Activated T-helper 17 cell treated with anti-CD3 and anti-CD28 coated beads, Interleukin-2, amount 50 U/mL, for 72 hours (primary cell): ENCODE results near the gene MAGI1. TPM values are rescaled to one million over a fixed set of nuclear protein-coding genes. Genes with fewer than 3 reads are reported as not detected.

Experiments
- ATAC-seq: fragments of 150-1000 bp; cut with Tn5 transposase; replicated peaks from 2 replicates; pipeline ENCODE4 v1.10.0; 2021; ENCODE audit warnings: mild to moderate bottlenecking, moderate library complexity
- H3K27ac Mint-ChIP-seq: one replicate; pipeline ENCODE4 v1.8.0; 2022; ENCODE audit warnings: mixed read lengths
- H3K27me3 Mint-ChIP-seq: one replicate; pipeline ENCODE4 v1.8.0; 2022; ENCODE audit warnings: mixed read lengths
- H3K36me3 Mint-ChIP-seq: one replicate; pipeline ENCODE4 v1.8.0; 2022; ENCODE audit warnings: low read depth, mild to moderate bottlenecking, mixed read lengths
- H3K4me1 Mint-ChIP-seq: one replicate; pipeline ENCODE4 v1.8.0; 2022; ENCODE audit warnings: mixed read lengths
- H3K4me3 Mint-ChIP-seq: one replicate; pipeline ENCODE4 v1.8.0; 2022; ENCODE audit warnings: mild to moderate bottlenecking, mixed read lengths
- H3K9me3 Mint-ChIP-seq: one replicate; pipeline ENCODE4 v1.8.0; 2022; ENCODE audit warnings: mixed read lengths
- total RNA-seq, 2 donors: library from RNA; stranded (reverse); gene quantifications; one replicate each; pipeline ENCODE4 v1.2.3, GENCODE V29; 2022

MAGI1 gene
- total RNA-seq, 2 donors from 2014 or later: 0.06 TPM; not detected in 1

GRCh38 chr3:65659396-65659795 lies 379.3 kb downstream of the MAGI1 start:
- no peak for ATAC-seq
- no peak overlapping the region for H3K4me3 Mint-ChIP-seq
- H3K9me3 Mint-ChIP-seq: peaks cover 3% of the 10 kb centered on the region
- H3K27ac Mint-ChIP-seq: no peak overlapping the region
- no peaks in the 10 kb centered on the region for H3K36me3 Mint-ChIP-seq
- H3K4me1 Mint-ChIP-seq: no peaks in the 10 kb centered on the region
- no peaks in the 10 kb centered on the region for H3K27me3 Mint-ChIP-seq

GRCh38 chr3:65658401-65658800 lies 380.3 kb downstream of the MAGI1 start:
- H3K4me3 Mint-ChIP-seq: no peak overlapping the region
- no peak for ATAC-seq
- H3K36me3 Mint-ChIP-seq: no peaks in the 10 kb centered on the region
- no peaks in the 10 kb centered on the region for H3K27me3 Mint-ChIP-seq
- no peak overlapping the region for H3K27ac Mint-ChIP-seq
- peaks cover 3% of the 10 kb centered on the region for H3K9me3 Mint-ChIP-seq
- no peaks in the 10 kb centered on the region for H3K4me1 Mint-ChIP-seq

- Mint-ChIP-seq H3K27me3 (no peaks in the 10 kb centered on the region), H3K4me3 (no peak overlapping the region), H3K4me1 (no peaks in the 10 kb centered on the region), H3K9me3 (peaks cover 7% of the 10 kb centered on the region), H3K27ac (no peak overlapping the region), H3K36me3 (no peaks in the 10 kb centered on the region)
- ATAC-seq: no peak
These were observed 383.7 kb downstream of the MAGI1 start for GRCh38 chr3:65655061-65655460.

- no peak for ATAC-seq
- H3K4me3 Mint-ChIP-seq: no peak overlapping the region
- H3K4me1 Mint-ChIP-seq: no peaks in the 10 kb centered on the region
- no peak overlapping the region for H3K27ac Mint-ChIP-seq
- peaks cover 4% of the 10 kb centered on the region for H3K9me3 Mint-ChIP-seq
- no peaks in the 10 kb centered on the region for H3K27me3 Mint-ChIP-seq
- H3K36me3 Mint-ChIP-seq: no peaks in the 10 kb centered on the region
These were observed 385.0 kb downstream of the MAGI1 start for GRCh38 chr3:65653731-65654130.

- Mint-ChIP-seq H3K4me1 (no peaks in the 10 kb centered on the region), H3K9me3 (peaks cover 17% of the 10 kb centered on the region)
These were observed 388.5 kb downstream of the MAGI1 start for GRCh38 chr3:65650247-65650646.

GRCh38 chr3:65647369-65647768 lies 391.3 kb downstream of the MAGI1 start:
- Mint-ChIP-seq H3K27ac (no peak overlapping the region), H3K9me3 (peaks cover 13% of the 10 kb centered on the region), H3K27me3 (no peaks in the 10 kb centered on the region), H3K4me1 (no peaks in the 10 kb centered on the region), H3K4me3 (no peak overlapping the region), H3K36me3 (no peaks in the 10 kb centered on the region)
- no peak for ATAC-seq

More at GRCh38 chr3:65650247-65650646, 388.5 kb downstream of the MAGI1 start:
- ATAC-seq: no peak
- Mint-ChIP-seq H3K27ac (no peak overlapping the region), H3K4me3 (no peak overlapping the region), H3K36me3 (no peaks in the 10 kb centered on the region), H3K27me3 (no peaks in the 10 kb centered on the region)

- peaks cover 4% of the 10 kb centered on the region for H3K27me3 Mint-ChIP-seq
- ATAC-seq: no peak
These were observed 395.8 kb downstream of the MAGI1 start for GRCh38 chr3:65642883-65643282.

GRCh38 chr3:65641777-65642176 lies 396.9 kb downstream of the MAGI1 start:
- H3K4me3 Mint-ChIP-seq: no peak overlapping the region
- peaks cover 19% of the 10 kb centered on the region for H3K9me3 Mint-ChIP-seq

More at GRCh38 chr3:65642883-65643282, 395.8 kb downstream of the MAGI1 start:
- Mint-ChIP-seq H3K9me3 (peaks cover 21% of the 10 kb centered on the region), H3K36me3 (no peaks in the 10 kb centered on the region), H3K4me3 (no peak overlapping the region), H3K27ac (no peak overlapping the region), H3K4me1 (peaks cover 3% of the 10 kb centered on the region)

GRCh38 chr3:65641045-65641444 lies 397.7 kb downstream of the MAGI1 start:
- ATAC-seq: no peak
- Mint-ChIP-seq H3K27me3 (peaks cover 4% of the 10 kb centered on the region), H3K4me1 (peaks cover 3% of the 10 kb centered on the region), H3K4me3 (no peak overlapping the region), H3K9me3 (peaks cover 13% of the 10 kb centered on the region), H3K36me3 (no peaks in the 10 kb centered on the region), H3K27ac (no peak overlapping the region)

More at GRCh38 chr3:65641777-65642176, 396.9 kb downstream of the MAGI1 start:
- no peak overlapping the region for H3K27ac Mint-ChIP-seq
- peaks cover 3% of the 10 kb centered on the region for H3K4me1 Mint-ChIP-seq
- no peak for ATAC-seq
- no peaks in the 10 kb centered on the region for H3K36me3 Mint-ChIP-seq
- peaks cover 4% of the 10 kb centered on the region for H3K27me3 Mint-ChIP-seq

GRCh38 chr3:65639444-65639843 lies 399.3 kb downstream of the MAGI1 start:
- ATAC-seq: no peak
- Mint-ChIP-seq H3K27ac (no peak overlapping the region), H3K4me1 (peaks cover 3% of the 10 kb centered on the region), H3K27me3 (peaks cover 4% of the 10 kb centered on the region), H3K9me3 (peaks cover 8% of the 10 kb centered on the region), H3K4me3 (no peak overlapping the region), H3K36me3 (no peaks in the 10 kb centered on the region)

- no peak for ATAC-seq
- Mint-ChIP-seq H3K4me3 (no peak overlapping the region), H3K36me3 (no peaks in the 10 kb centered on the region), H3K27me3 (peaks cover 4% of the 10 kb centered on the region), H3K27ac (no peak overlapping the region), H3K9me3 (peaks cover 8% of the 10 kb centered on the region), H3K4me1 (peaks cover 3% of the 10 kb centered on the region)
These were observed 400.4 kb downstream of the MAGI1 start for GRCh38 chr3:65638301-65638700.

- no peaks in the 10 kb centered on the region for H3K36me3 Mint-ChIP-seq
- H3K4me3 Mint-ChIP-seq: no peak overlapping the region
- peaks cover 4% of the 10 kb centered on the region for H3K27me3 Mint-ChIP-seq
- H3K9me3 Mint-ChIP-seq: peaks cover 6% of the 10 kb centered on the region
- peaks cover 3% of the 10 kb centered on the region for H3K4me1 Mint-ChIP-seq
- no peak overlapping the region for H3K27ac Mint-ChIP-seq
- no peak for ATAC-seq
These were observed 402.4 kb downstream of the MAGI1 start for GRCh38 chr3:65636326-65636725.

- H3K4me1 Mint-ChIP-seq: peaks cover 3% of the 10 kb centered on the region
These were observed 403.1 kb downstream of the MAGI1 start for GRCh38 chr3:65635657-65636056.

GRCh38 chr3:65633018-65633638 lies 405.6 kb downstream of the MAGI1 start:
- Mint-ChIP-seq H3K27me3 (no peaks in the 10 kb centered on the region), H3K36me3 (no peaks in the 10 kb centered on the region), H3K27ac (no peak overlapping the region), H3K4me3 (no peak overlapping the region), H3K9me3 (peaks cover under 1% of the 10 kb centered on the region), H3K4me1 (no peaks in the 10 kb centered on the region)
- ATAC-seq: no peak

More at GRCh38 chr3:65635657-65636056, 403.1 kb downstream of the MAGI1 start:
- Mint-ChIP-seq H3K4me3 (no peak overlapping the region), H3K27me3 (peaks cover 4% of the 10 kb centered on the region), H3K36me3 (no peaks in the 10 kb centered on the region), H3K9me3 (peaks cover 5% of the 10 kb centered on the region), H3K27ac (no peak overlapping the region)
- ATAC-seq: no peak

- ATAC-seq: no peak
- Mint-ChIP-seq H3K9me3 (peaks cover 3% of the 10 kb centered on the region), H3K36me3 (no peaks in the 10 kb centered on the region), H3K4me1 (no peaks in the 10 kb centered on the region), H3K27me3 (no peaks in the 10 kb centered on the region), H3K4me3 (no peak overlapping the region), H3K27ac (no peak overlapping the region)
These were observed 406.3 kb downstream of the MAGI1 start for GRCh38 chr3:65632414-65632813.
